DOHH2 (cell line): ENCODE data around the gene HSH2D.

Experiments
- H3F3A ChIP-seq: fragments of 200-600 bp; sonication (generic), shearing (Covaris generic); 2 replicates; pipeline ENCODE4 v1.6.0; 2016; ENCODE audit warnings: antibody characterized with exemption, mild to moderate bottlenecking; ENCODE audit not compliant: control insufficient read depth, insufficient read depth
- H3K27ac ChIP-seq: fragments of 200-600 bp; sonication (generic); 2 replicates; pipeline ENCODE4 v1.5.1; 2014; ENCODE audit warnings: low read depth, mild to moderate bottlenecking, low read length, moderate library complexity
- H3K27me3 ChIP-seq: fragments of 200-600 bp; sonication (generic); 2 replicates; pipeline ENCODE4 v1.6.1; 2014; ENCODE audit warnings: mild to moderate bottlenecking, low read length, mixed read lengths; ENCODE audit not compliant: control insufficient read depth
- H3K36me3 ChIP-seq: fragments of 200-600 bp; sonication (generic); 2 replicates; pipeline ENCODE4 v1.6.1; 2014; ENCODE audit warnings: mild to moderate bottlenecking, low read length, moderate library complexity, mixed read lengths; ENCODE audit not compliant: control insufficient read depth
- H3K4me1 ChIP-seq: fragments of 200-600 bp; sonication (generic); 2 replicates; pipeline ENCODE4 v1.6.1; 2014; ENCODE audit warnings: mild to moderate bottlenecking, low read length, mixed read lengths; ENCODE audit not compliant: control insufficient read depth
- H3K4me2 ChIP-seq: fragments of 200-600 bp; sonication (generic); 2 replicates; pipeline ENCODE4 v1.6.0; 2014; ENCODE audit warnings: mild to moderate bottlenecking, low read length, moderate library complexity
- H3K4me3 ChIP-seq: fragments of 200-600 bp; sonication (generic); 2 replicates; pipeline ENCODE4 v1.5.1; 2014; ENCODE audit warnings: mild to moderate bottlenecking, low read length, mixed read lengths
- H3K79me2 ChIP-seq: fragments of 200-600 bp; sonication (generic); 2 replicates; pipeline ENCODE4 v1.6.1; 2014; ENCODE audit warnings: mild to moderate bottlenecking, low read length, mixed read lengths; ENCODE audit not compliant: control insufficient read depth
- H3K9me2 ChIP-seq: fragments of 200-600 bp; sonication (generic); replicated peaks from 2 replicates; pipeline ENCODE4 v1.6.1; 2014; ENCODE audit warnings: mild to moderate bottlenecking, low read length, mixed read lengths; ENCODE audit not compliant: control insufficient read depth
- H3K9me3 ChIP-seq: fragments of 200-600 bp; sonication (generic); 2 replicates; pipeline ENCODE4 v1.6.1; 2014; ENCODE audit warnings: antibody characterized with exemption, low read length, mixed read lengths; ENCODE audit not compliant: control insufficient read depth, insufficient read depth
- H4K20me1 ChIP-seq: fragments of 200-600 bp; sonication (generic); 2 replicates; pipeline ENCODE4 v1.6.0; 2014; ENCODE audit warnings: low read depth, mild to moderate bottlenecking, antibody characterized with exemption, low read length, moderate library complexity; ENCODE audit not compliant: control insufficient read depth, insufficient read depth
- CTCF ChIP-seq: fragments of 200-600 bp; sonication (generic); IDR thresholded peaks from one replicate; pipeline ENCODE4 v1.5.1; 2014; ENCODE audit warnings: antibody characterized with exemption, mild to moderate bottlenecking, low read depth, low read length; ENCODE audit not compliant: poor library complexity, severe bottlenecking
- EZH2phosphoT487 ChIP-seq: fragments of 200-600 bp; sonication (generic); IDR thresholded peaks from 2 replicates; pipeline ENCODE4 v1.6.1; 2017; ENCODE audit warnings: borderline replicate concordance, mild to moderate bottlenecking, antibody characterized with exemption, low read length, moderate library complexity, mixed read lengths

The HSH2D gene

GRCh38 chr19:16113727-16114126, 29.8 kb upstream of the HSH2D start:
- Histone ChIP-seq H3F3A (peaks cover 14% of the 10 kb centered on the region), H3K27me3 (no peaks in the 10 kb centered on the region), H3K79me2 (peaks cover 66% of the 10 kb centered on the region), H3K36me3 (peaks cover 52% of the 10 kb centered on the region), H3K4me1 (peaks cover 68% of the 10 kb centered on the region), H3K27ac (no peak overlapping the region), H3K9me3 (no peaks in the 10 kb centered on the region), H4K20me1 (peaks cover 7% of the 10 kb centered on the region), H3K9me2 (no peaks in the 10 kb centered on the region), H3K4me3 (peak overlapping the region; percentile 34), H3K4me2 (peak overlapping the region; percentile 55)
- TF ChIP-seq CTCF (no peak), EZH2phosphoT487 (no peak)

DNA sequence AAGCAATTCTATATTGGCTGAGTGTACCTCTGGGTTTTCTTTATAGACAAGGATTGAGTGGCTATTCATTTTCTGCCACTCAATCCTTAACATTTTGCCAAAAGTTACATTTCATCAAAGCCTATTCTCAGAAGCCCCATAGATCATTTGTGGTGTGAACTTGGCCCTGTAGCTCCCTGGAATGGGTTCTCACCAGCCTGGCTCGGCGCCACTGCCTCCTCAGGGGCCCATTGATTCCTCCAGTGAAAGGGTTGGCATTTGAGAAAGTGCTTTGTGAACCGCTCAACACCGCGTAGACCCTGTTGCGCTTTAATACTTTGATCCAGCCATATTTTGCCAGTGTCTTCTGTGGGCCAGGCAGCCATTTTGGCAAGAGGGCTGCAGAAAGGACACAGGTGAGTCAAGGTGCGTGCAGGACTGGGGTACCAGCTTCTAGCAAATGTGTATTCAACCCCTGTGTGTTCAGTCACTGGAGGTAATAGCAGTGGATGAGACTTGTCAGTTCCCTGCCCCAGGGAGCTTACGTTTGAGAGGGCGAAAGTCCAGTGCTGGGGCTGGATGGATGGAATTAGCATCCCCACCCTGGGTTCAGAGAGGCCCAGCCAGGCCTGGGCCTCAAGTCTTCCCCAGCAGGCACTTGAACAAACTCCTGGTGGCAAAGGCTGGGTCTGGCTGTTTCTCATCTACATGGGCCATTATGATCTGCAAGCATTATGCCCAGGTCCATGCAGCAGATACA, 28.0 kb upstream of the HSH2D start:
- H3K79me2 ChIP-seq = peaks cover 82% of the 10 kb centered on the region
- no peak overlapping the region for H3K4me3 ChIP-seq
- H3K27me3 ChIP-seq = no peaks in the 10 kb centered on the region
- 0 out of 2 replicates have a peak overlapping the region, but pooled peaks have one; percentile 4 for H3K27ac ChIP-seq
- peaks cover 7% of the 10 kb centered on the region for H4K20me1 ChIP-seq
- H3K4me2 ChIP-seq = peak overlapping the region; percentile 89
- no peaks in the 10 kb centered on the region for H3K9me3 ChIP-seq
- H3K9me2 ChIP-seq = no peaks in the 10 kb centered on the region
- peaks cover 17% of the 10 kb centered on the region for H3F3A ChIP-seq
- no peak for TF ChIP-seq CTCF
- TF ChIP-seq EZH2phosphoT487 = no peak
- H3K36me3 ChIP-seq = peaks cover 69% of the 10 kb centered on the region
- H3K4me1 ChIP-seq = peaks cover 84% of the 10 kb centered on the region

DNA sequence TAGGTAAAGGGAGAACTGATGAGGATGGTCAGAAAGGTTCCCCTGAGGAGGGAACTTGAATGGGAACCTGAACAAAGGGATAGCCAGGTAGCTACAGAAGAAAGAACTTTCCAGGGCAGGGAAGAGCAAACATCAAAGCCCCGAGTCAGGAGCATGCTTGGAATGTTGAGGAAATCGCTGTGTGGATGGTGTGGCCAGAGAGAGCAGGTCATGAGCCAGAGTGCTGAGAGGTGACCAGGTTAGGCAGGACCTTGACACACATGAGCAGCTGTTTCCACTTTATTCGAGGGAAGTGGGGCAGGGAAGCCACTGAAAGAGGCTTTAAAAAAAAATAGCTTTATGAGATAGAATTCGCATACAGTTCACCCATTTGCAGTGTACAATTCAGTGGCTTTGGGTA, 27.4 kb upstream of the HSH2D start:
- Histone ChIP-seq H3K4me3 (peak overlapping the region; percentile 68), H3K9me2 (no peaks in the 10 kb centered on the region), H3K36me3 (peaks cover 75% of the 10 kb centered on the region), H3K4me2 (peak overlapping the region; percentile 89), H3K27ac (no peak overlapping the region), H3K4me1 (peaks cover 78% of the 10 kb centered on the region), H3K9me3 (no peaks in the 10 kb centered on the region), H3F3A (peaks cover 17% of the 10 kb centered on the region), H4K20me1 (peaks cover 7% of the 10 kb centered on the region), H3K27me3 (no peaks in the 10 kb centered on the region), H3K79me2 (peaks cover 86% of the 10 kb centered on the region)
- TF ChIP-seq EZH2phosphoT487 = no peak
- no peak for TF ChIP-seq CTCF
